ENCODE results near the gene GPR82.

DNA sequence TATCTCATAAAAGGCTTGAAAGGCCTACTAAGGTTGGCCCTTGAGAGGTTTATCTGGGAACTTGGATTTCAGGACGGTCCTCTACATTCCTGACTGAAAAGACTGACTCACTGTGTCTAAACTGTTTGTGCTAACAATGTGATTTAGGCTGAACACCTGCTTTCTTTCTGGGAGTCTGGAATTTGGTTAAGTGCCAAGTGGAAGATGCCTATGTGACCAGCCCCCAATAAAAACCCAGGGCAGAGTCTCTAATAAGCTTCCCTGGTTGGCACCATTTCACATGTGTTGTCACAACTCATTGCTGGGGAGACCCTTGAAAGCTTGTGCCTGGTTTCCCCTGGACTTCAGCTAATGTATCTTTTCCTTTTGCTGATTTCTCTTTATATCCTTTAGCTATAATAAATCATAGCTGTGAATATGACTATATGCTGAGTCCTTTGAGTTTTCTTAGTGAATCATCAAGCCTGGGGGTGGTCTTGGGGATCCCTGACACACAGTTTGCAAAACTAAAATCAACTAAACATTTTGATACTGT, 55.1 kb downstream of the GPR82 start:
- TF ChIP-seq ZNF274 (IDR thresholded peaks at IDR 0.05; ENCODE audit: insufficient read depth, insufficient read length) (no peak), POLR2A (IDR thresholded peaks at IDR 0.05; ENCODE audit: low read depth, low read length) (no peak), GABPA (IDR thresholded peaks at IDR 0.05; ENCODE audit: low read depth) (no peak), HDGF (IDR thresholded peaks at IDR 0.05) (no peak), FOS (IDR thresholded peaks at IDR 0.05; ENCODE audit: borderline replicate concordance, extremely low read depth, insufficient read length) (no peak), TAF1 (IDR thresholded peaks at IDR 0.05; ENCODE audit: borderline replicate concordance, low read depth, low read length) (no peak)
- TF ChIP-seq, protein P1, sequence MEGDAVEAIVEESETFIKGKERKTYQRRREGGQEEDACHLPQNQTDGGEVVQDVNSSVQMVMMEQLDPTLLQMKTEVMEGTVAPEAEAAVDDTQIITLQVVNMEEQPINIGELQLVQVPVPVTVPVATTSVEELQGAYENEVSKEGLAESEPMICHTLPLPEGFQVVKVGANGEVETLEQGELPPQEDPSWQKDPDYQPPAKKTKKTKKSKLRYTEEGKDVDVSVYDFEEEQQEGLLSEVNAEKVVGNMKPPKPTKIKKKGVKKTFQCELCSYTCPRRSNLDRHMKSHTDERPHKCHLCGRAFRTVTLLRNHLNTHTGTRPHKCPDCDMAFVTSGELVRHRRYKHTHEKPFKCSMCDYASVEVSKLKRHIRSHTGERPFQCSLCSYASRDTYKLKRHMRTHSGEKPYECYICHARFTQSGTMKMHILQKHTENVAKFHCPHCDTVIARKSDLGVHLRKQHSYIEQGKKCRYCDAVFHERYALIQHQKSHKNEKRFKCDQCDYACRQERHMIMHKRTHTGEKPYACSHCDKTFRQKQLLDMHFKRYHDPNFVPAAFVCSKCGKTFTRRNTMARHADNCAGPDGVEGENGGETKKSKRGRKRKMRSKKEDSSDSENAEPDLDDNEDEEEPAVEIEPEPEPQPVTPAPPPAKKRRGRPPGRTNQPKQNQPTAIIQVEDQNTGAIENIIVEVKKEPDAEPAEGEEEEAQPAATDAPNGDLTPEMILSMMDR (IDR thresholded peaks at IDR 0.05 in 2 of 3, conservative IDR thresholded peaks at IDR 0.05 in 1 of 3; ENCODE audit: control insufficient read depth in 2 of 3, extremely low read depth in 1 of 3, insufficient read depth in 1 of 3, low read depth in 3 of 3, low read length in 3 of 3), result no peak

Measured in GM12878 (cell line).